Adrenal gland (tissue), 19 donors: ENCODE results near the gene DMTF1. TPM values are rescaled to one million over a fixed set of nuclear protein-coding genes. Genes with fewer than 3 reads are reported as not detected.

Experiments used
- DNase-seq, 7 donors: peaks; one replicate each; pipeline ENCODE4 v3.0.0-alpha.2; 2019 to 2020
- H3K27ac ChIP-seq, 5 donors: fragments of 200-600 bp; sonication (generic) in 4 of 5; 1 replicate in 3 of 5; 2 replicates in 2 of 5; pipeline versions ENCODE4 v1.5.1 to v1.8.0; 2016 to 2020; ENCODE audit warnings: mild to moderate bottlenecking in 1 of 5
- H3K27me3 ChIP-seq: fragments of 200-600 bp; 2 replicates; pipeline ENCODE4 v1.8.0; 2021
- H3K36me3 ChIP-seq, 2 donors: fragments of 200-600 bp; replicated peaks in 1 of 2; 1 replicate in 1 of 2; 2 replicates in 1 of 2; pipeline versions ENCODE4 v1.5.1 to v1.8.0; 2018 to 2022
- H3K4me1 ChIP-seq, 2 donors: fragments of 200-600 bp; replicated peaks in 1 of 2; 1 replicate in 1 of 2; 2 replicates in 1 of 2; pipeline versions ENCODE4 v1.5.1 to v1.8.0; 2018 to 2021
- H3K4me3 ChIP-seq, 4 donors: fragments of 200-600 bp; sonication (generic) in 3 of 4; one replicate each; pipeline ENCODE4 v1.5.1; 2016 to 2018
- H3K9me3 ChIP-seq, 3 donors: fragments of 200-600 bp; sonication (generic) in 1 of 3; replicated peaks in 1 of 3; 1 replicate in 2 of 3; 2 replicates in 1 of 3; pipeline versions ENCODE4 v1.5.1 to v1.8.0; 2016 to 2021
- POLR2A ChIP-seq, 2 donors: fragments of 450-650 bp; IDR thresholded peaks; one replicate each; pipeline ENCODE4 v1.6.1; 2017; ENCODE audit warnings: antibody characterized with exemption in 2 of 2, mild to moderate bottlenecking in 2 of 2, moderate library complexity in 1 of 2
- WGBS, 4 donors: extraction: QIAGEN DNeasy Blood & Tissue Kit in 2 of 4; methylation state at CpG; one replicate each; pipeline versions ENCODE4 v1.1.5 to v1.1.7; 2013 to 2017; 5-methylcytosine and 5-hydroxymethylcytosine counted together
- intact Hi-C, 2 donors: fragments of 100-400 bp; cut with DNase I; formaldehyde crosslinking; loops; one replicate each; pipeline versions ENCODE4 v1.14.1 to v1.15.0; 2022 to 2023
- long read RNA-seq, 10 donors: library from polyadenylated mRNA in 3 of 10; unstranded in 2 of 10; stranded (forward) in 1 of 10; transcript quantifications; one replicate each; pipeline ENCODE4 v2.0.0 and lab custom pipeline, GENCODE V29; 2021 to 2026
- polyA plus RNA-seq, 3 donors: library from polyadenylated mRNA; stranded (reverse); fragments of 200-250 nt in 2 of 3; fragments of 350-450 nt in 1 of 3; fragmentation: Illumina TruSeq in 1 of 3; extraction: RNeasy Lipid Tissue Mini Kit (QIAGEN cat#74804) in 1 of 3; gene quantifications; one replicate each; pipeline ENCODE4 v1.2.3, GENCODE V29; 2013 to 2014
- total RNA-seq, 9 donors: library from RNA; depleted of rRNA in 4 of 9; stranded (reverse); fragments of >200 nt in 4 of 9; fragments of 120-200 nt in 1 of 9; fragmentation: NEBNext Ultra II Directional in 1 of 9; extraction: Animal tissue kit (Norgen Biotek cat#: 25700) in 1 of 9; gene quantifications; one replicate each; pipeline versions ENCODE4 v1.1.0 to v1.2.4, GENCODE V29; 2013 to 2023
- TF ChIP-seq, protein P1 (sequence below), 6 experiments: fragments of 450-650 bp in 4 of 6; fragments of 200-600 bp in 2 of 6; sonication (generic) in 1 of 6; IDR thresholded peaks; 1 replicate in 5 of 6; 2 replicates in 1 of 6; pipeline versions ENCODE4 v1.5.1 to v1.8.0; 2016 to 2021; ENCODE audit warnings: antibody characterized with exemption in 6 of 6, mild to moderate bottlenecking in 2 of 6, moderate library complexity in 1 of 6
- donor health status: healthy with polysubstance abuse.
- donor health status: Bipolar disorder and iron deficiency.
- donor health status: DM: yes; HTN: yes; CAD: no.
- donor health status: DM: no; HTN: no; CAD: no.
- donor health status: DM: no; HTN: no; CAD: no.
- donor health status: DM: yes; HTN: yes; CAD: no.

Gene DMTF1
- total RNA-seq (100 to 1,000 TPM in 1 of 9 donors, 10 to 100 TPM in 8; 17.1 to 149 (median 47.9) TPM), polyA plus RNA-seq (100 to 1,000 TPM in 1 of 3 donors, 10 to 100 TPM in 2; 45.6 to 115 (median 52.6) TPM)
- long read RNA-seq, donor 1, transcript DMTF1-229 (1 exons, 2,370 nt) = major isoform, 39 of 43 reads
- long read RNA-seq, donor 1, partial matches to known transcripts = 0 of 43 reads
- long read RNA-seq, donor 1, other reads (novel, unspliced or antisense) = 0 of 43 reads
- long read RNA-seq, donor 2, transcript DMTF1-229 (1 exons, 2,370 nt) = major isoform, 30 of 32 reads
- long read RNA-seq, donor 2, partial matches to known transcripts = 0 of 32 reads
- long read RNA-seq, donor 2, other reads (novel, unspliced or antisense) = 0 of 32 reads
- long read RNA-seq, donor 3, transcript DMTF1-229 (1 exons, 2,370 nt) = major isoform, 26 of 28 reads
- long read RNA-seq, donor 3, partial matches to known transcripts = 0 of 28 reads
- long read RNA-seq, donor 3, other reads (novel, unspliced or antisense) = 0 of 28 reads
- long read RNA-seq, donor 4, partial matches to known transcripts = 3 of 6 reads
- long read RNA-seq, donor 4, other reads (novel, unspliced or antisense) = 2 of 6 reads
- long read RNA-seq, donor 5, partial matches to known transcripts = 3 of 11 reads
- long read RNA-seq, donor 5, other reads (novel, unspliced or antisense) = 2 of 11 reads
- long read RNA-seq, donor 6, partial matches to known transcripts = 1 of 6 reads
- long read RNA-seq, donor 6, other reads (novel, unspliced or antisense) = 2 of 6 reads
- long read RNA-seq, donor 7, transcript DMTF1-229 (1 exons, 2,370 nt) = major isoform, 39 of 42 reads
- long read RNA-seq, donor 7, partial matches to known transcripts = 0 of 42 reads
- long read RNA-seq, donor 7, other reads (novel, unspliced or antisense) = 0 of 42 reads
- long read RNA-seq, donor 8, transcript DMTF1-229 (1 exons, 2,370 nt) = major isoform, 32 of 33 reads
- long read RNA-seq, donor 8, partial matches to known transcripts = 0 of 33 reads
- long read RNA-seq, donor 8, other reads (novel, unspliced or antisense) = 0 of 33 reads
- long read RNA-seq, donor 9, transcript DMTF1-229 (1 exons, 2,370 nt) = major isoform, 53 of 59 reads
- long read RNA-seq, donor 9, partial matches to known transcripts = 0 of 59 reads
- long read RNA-seq, donor 9, other reads (novel, unspliced or antisense) = 0 of 59 reads
- long read RNA-seq, donor 10, transcript DMTF1-229 (1 exons, 2,370 nt) = major isoform, 20 of 22 reads
- long read RNA-seq, donor 10, partial matches to known transcripts = 0 of 22 reads
- long read RNA-seq, donor 10, other reads (novel, unspliced or antisense) = 0 of 22 reads

GRCh38 chr7:87152112-87152896 is at the start of gene DMTF1:
Gene DMTF1 (plus strand): TSS chr7:87152453. CDS start chr7:87164942, 12,489 bp downstream.
- intact Hi-C loops = no loop called here
- H3K9me3 ChIP-seq = no peaks in the 10 kb centered on the region
- peak within 1 kb of the TSS; percentile 97 to 99 (median 98) for H3K27ac ChIP-seq
- DNase-seq = peak; percentile 94 to 97 (median 95)
- TF ChIP-seq, protein P1, sequence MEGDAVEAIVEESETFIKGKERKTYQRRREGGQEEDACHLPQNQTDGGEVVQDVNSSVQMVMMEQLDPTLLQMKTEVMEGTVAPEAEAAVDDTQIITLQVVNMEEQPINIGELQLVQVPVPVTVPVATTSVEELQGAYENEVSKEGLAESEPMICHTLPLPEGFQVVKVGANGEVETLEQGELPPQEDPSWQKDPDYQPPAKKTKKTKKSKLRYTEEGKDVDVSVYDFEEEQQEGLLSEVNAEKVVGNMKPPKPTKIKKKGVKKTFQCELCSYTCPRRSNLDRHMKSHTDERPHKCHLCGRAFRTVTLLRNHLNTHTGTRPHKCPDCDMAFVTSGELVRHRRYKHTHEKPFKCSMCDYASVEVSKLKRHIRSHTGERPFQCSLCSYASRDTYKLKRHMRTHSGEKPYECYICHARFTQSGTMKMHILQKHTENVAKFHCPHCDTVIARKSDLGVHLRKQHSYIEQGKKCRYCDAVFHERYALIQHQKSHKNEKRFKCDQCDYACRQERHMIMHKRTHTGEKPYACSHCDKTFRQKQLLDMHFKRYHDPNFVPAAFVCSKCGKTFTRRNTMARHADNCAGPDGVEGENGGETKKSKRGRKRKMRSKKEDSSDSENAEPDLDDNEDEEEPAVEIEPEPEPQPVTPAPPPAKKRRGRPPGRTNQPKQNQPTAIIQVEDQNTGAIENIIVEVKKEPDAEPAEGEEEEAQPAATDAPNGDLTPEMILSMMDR (IDR thresholded peaks at IDR 0.05) = peak in 2 of 6 experiments; percentile 7 to 29
- peak; percentile 94 to 95 for TF ChIP-seq POLR2A (IDR thresholded peaks at IDR 0.05)
- peaks cover 11 to 46% of the 10 kb centered on the region in 2 donors for H3K4me1 ChIP-seq
- H3K36me3 ChIP-seq = no peaks in the 10 kb centered on the region
- H3K4me3 ChIP-seq = peak within 1 kb of the TSS; percentile 35 to 94 (median 78)
- no peaks in the 10 kb centered on the region for H3K27me3 ChIP-seq
- 0% methylated on average over 6 to 71 of the region's 71 CpGs for WGBS, 4 donors

GRCh38 chr7:87105401-87105800 is 46.9 kb upstream of the DMTF1 start:
- intact Hi-C loops = no loop called here
- DNase-seq = no peak
- no peak overlapping the region for H3K4me3 ChIP-seq
- no peaks in the 10 kb centered on the region for H3K27me3 ChIP-seq
- 50 to 66% (median 61%) methylated on average over 1 of the region's 1 CpG for WGBS, 4 donors
- no peak overlapping the region for H3K27ac ChIP-seq
- TF ChIP-seq, protein P1 (IDR thresholded peaks at IDR 0.05) = no peak
- TF ChIP-seq POLR2A (IDR thresholded peaks at IDR 0.05) = no peak
- H3K9me3 ChIP-seq = no peaks in the 10 kb centered on the region
- H3K4me1 ChIP-seq = no peaks in the 10 kb centered on the region
- H3K36me3 ChIP-seq = no peaks in the 10 kb centered on the region

GRCh38 chr7:87106974-87107612 is 45.2 kb upstream of the DMTF1 start:
- Histone ChIP-seq H3K36me3 (no peaks in the 10 kb centered on the region), H3K4me1 (no peaks in the 10 kb centered on the region), H3K4me3 (no peak overlapping the region), H3K9me3 (no peaks in the 10 kb centered on the region), H3K27ac (no peak overlapping the region), H3K27me3 (no peaks in the 10 kb centered on the region)
- intact Hi-C loops = no loop called here
- 52 to 57% (median 54%) methylated on average over 4 of the region's 4 CpGs for WGBS, 4 donors
- TF ChIP-seq POLR2A (IDR thresholded peaks at IDR 0.05) = no peak
- TF ChIP-seq, protein P1 (IDR thresholded peaks at IDR 0.05) = no peak
- no peak for DNase-seq
